ENCODE data around the gene SMIM17.

DNA sequence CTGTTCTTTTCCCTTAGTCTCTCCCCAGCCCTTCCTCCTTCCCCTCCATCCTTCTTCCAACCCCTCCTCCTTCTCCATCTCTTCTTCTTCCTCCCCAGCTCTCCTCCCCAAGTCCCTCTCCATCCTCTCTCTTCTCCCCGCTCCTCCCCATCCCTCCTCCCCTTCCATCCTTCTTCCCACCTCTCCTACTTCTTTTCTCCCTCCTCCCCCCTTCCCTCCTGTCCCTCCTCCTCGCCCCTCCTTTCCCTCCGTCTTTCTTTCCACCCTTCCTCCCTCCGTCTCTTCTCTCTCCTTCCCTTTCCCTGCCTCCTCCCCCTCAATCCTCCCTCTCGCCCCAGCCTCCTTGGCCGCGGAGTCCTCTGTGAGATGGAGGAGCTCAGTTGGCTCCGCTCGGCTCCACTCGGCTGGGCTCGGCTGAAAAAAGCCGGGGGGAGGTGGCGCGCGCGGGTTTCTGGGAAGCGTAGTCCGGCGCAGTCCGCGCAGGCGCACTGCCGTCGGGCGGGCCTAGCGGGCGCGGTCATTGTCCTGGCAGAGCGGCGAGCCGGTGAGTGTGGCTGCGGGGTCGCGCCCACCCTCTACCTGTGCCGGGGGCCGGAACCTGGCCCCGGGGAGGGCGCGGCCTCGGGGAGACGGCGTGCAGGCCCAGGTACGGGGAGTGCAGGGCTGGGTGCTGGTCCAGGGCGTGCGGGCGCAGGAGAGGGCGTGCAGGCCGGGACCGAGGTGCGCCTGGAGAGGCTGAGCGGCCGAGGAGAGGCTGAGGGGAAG is 48.0 kb upstream of the SMIM17 start, which contains the start of gene ZNF71:
- TF ChIP-seq, protein P1, sequence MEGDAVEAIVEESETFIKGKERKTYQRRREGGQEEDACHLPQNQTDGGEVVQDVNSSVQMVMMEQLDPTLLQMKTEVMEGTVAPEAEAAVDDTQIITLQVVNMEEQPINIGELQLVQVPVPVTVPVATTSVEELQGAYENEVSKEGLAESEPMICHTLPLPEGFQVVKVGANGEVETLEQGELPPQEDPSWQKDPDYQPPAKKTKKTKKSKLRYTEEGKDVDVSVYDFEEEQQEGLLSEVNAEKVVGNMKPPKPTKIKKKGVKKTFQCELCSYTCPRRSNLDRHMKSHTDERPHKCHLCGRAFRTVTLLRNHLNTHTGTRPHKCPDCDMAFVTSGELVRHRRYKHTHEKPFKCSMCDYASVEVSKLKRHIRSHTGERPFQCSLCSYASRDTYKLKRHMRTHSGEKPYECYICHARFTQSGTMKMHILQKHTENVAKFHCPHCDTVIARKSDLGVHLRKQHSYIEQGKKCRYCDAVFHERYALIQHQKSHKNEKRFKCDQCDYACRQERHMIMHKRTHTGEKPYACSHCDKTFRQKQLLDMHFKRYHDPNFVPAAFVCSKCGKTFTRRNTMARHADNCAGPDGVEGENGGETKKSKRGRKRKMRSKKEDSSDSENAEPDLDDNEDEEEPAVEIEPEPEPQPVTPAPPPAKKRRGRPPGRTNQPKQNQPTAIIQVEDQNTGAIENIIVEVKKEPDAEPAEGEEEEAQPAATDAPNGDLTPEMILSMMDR (IDR thresholded peaks at IDR 0.05; ENCODE audit: low read length): no peak
- no peak for TF ChIP-seq EZH2 (IDR thresholded peaks at IDR 0.05; ENCODE audit: borderline replicate concordance, low read length)

Measured in OCI-LY1 (cell line).